MM.1S (cell line): Measurements from ENCODE around the gene GPRIN3.

Source experiments
- DNase-seq: peaks from one replicate; pipeline ENCODE4 v3.0.0-alpha.2; 2015
- H2AFZ ChIP-seq: fragments of 300-600 bp; sonication (generic); 2 replicates; pipeline ENCODE4 v1.6.0; 2016; ENCODE audit warnings: antibody characterized with exemption, low read length
- H3F3A ChIP-seq: fragments of 300-600 bp; sonication (generic); 2 replicates; pipeline ENCODE4 v1.6.1; 2016; ENCODE audit warnings: mild to moderate bottlenecking, antibody characterized with exemption, low read length, moderate library complexity, mixed read lengths; ENCODE audit not compliant: insufficient read depth
- H3K27ac ChIP-seq: fragments of 300-600 bp; sonication (generic); 2 replicates; pipeline ENCODE4 v1.5.1; 2016; ENCODE audit warnings: mild to moderate bottlenecking, low read length
- H3K27me3 ChIP-seq: fragments of 300-600 bp; sonication (generic); replicated peaks from 2 replicates; pipeline ENCODE4 v1.6.0; 2016; ENCODE audit warnings: low read length; ENCODE audit not compliant: insufficient read depth
- H3K36me3 ChIP-seq: fragments of 300-600 bp; sonication (generic); replicated peaks from 2 replicates; pipeline ENCODE4 v1.6.1; 2016; ENCODE audit warnings: mild to moderate bottlenecking, low read length, mixed read lengths; ENCODE audit not compliant: insufficient read depth
- H3K4me1 ChIP-seq: fragments of 300-600 bp; sonication (generic); 2 replicates; pipeline ENCODE4 v1.6.1; 2016; ENCODE audit warnings: low read length, mixed read lengths
- H3K4me2 ChIP-seq: fragments of 300-600 bp; sonication (generic); 2 replicates; pipeline ENCODE4 v1.6.0; 2016; ENCODE audit warnings: low read depth, low read length
- H3K4me3 ChIP-seq: fragments of 300-600 bp; sonication (generic); 2 replicates; pipeline ENCODE4 v1.5.1; 2016; ENCODE audit warnings: low read length, mixed read lengths
- H3K79me2 ChIP-seq: fragments of 300-600 bp; sonication (generic); 2 replicates; pipeline ENCODE4 v1.6.1; 2016; ENCODE audit warnings: mixed run types, low read length, mixed read lengths
- H3K9ac ChIP-seq: fragments of 300-600 bp; sonication (generic); 2 replicates; pipeline ENCODE4 v1.6.1; 2016; ENCODE audit warnings: low read length, mixed read lengths
- H3K9me2 ChIP-seq: fragments of 300-600 bp; sonication (generic); replicated peaks from 2 replicates; pipeline ENCODE4 v1.6.1; 2016; ENCODE audit warnings: mild to moderate bottlenecking, low read length, mixed read lengths; ENCODE audit not compliant: insufficient read depth
- H3K9me3 ChIP-seq: fragments of 300-600 bp; sonication (generic); replicated peaks from 2 replicates; pipeline ENCODE4 v1.6.1; 2016; ENCODE audit warnings: mild to moderate bottlenecking, low read length, mixed read lengths; ENCODE audit not compliant: insufficient read depth
- H4K20me1 ChIP-seq: fragments of 300-600 bp; sonication (generic); 2 replicates; pipeline ENCODE4 v1.6.1; 2016; ENCODE audit warnings: mild to moderate bottlenecking, low read length, moderate library complexity, mixed read lengths; ENCODE audit not compliant: insufficient read depth
- EZH2 ChIP-seq: fragments of 300-600 bp; sonication (generic); optimal IDR thresholded peaks from 2 replicates; pipeline ENCODE3; 2017; ENCODE audit warnings: low read depth, mild to moderate bottlenecking, antibody characterized with exemption, low read length, mixed read lengths
- EZH2phosphoT487 ChIP-seq: fragments of 300-600 bp; sonication (generic); IDR thresholded peaks from 2 replicates; pipeline ENCODE4 v1.6.1; 2018; ENCODE audit warnings: antibody characterized with exemption, low read length
- TF ChIP-seq, protein P1 (sequence below): fragments of 300-600 bp; sonication (generic); IDR thresholded peaks from 2 replicates; pipeline ENCODE4 v1.5.1; 2016; ENCODE audit warnings: antibody characterized with exemption, low read length, mixed read lengths

GPRIN3 gene

DNA sequence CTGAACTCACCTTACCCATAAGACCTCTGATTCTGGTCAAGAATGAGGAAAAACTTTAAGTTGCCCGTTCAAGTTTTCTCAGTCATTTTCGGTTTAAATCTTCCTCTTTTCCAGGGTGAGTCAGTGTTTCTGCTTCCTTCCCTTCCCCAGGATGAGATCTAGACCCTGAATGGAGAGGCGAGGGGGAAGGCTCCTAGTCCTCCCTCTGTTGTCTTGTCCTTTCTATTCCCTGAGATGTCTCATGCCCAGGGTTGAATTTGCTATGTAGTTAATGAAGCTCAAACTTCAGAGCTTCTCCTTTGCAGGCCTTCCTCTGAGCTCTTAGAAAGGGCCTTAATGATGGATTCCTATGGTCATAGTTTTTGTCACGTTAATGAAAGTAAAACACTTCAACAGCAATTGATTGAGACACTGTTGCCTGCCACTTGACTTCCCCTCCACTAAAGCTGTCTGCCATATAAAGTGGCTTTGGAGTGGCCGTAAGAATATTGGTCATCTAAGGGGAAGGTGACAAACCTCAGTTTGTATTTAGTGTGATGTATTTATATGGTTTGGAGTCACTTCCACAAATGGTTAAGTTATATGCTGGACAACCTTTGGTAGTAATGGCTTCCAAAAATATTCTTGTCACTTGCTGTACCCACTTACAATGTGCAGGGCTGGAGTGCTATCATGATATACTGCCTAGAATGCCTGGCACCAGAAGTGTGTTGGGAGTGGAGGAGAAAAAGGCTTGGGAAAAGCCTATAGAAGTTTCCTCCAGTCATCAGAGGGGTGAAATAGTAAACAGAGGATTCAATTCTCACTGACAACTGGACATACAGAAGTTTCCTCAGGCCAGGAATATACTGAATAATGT lies 24.3 kb upstream of the GPRIN3 start:
- TF ChIP-seq, protein P1, sequence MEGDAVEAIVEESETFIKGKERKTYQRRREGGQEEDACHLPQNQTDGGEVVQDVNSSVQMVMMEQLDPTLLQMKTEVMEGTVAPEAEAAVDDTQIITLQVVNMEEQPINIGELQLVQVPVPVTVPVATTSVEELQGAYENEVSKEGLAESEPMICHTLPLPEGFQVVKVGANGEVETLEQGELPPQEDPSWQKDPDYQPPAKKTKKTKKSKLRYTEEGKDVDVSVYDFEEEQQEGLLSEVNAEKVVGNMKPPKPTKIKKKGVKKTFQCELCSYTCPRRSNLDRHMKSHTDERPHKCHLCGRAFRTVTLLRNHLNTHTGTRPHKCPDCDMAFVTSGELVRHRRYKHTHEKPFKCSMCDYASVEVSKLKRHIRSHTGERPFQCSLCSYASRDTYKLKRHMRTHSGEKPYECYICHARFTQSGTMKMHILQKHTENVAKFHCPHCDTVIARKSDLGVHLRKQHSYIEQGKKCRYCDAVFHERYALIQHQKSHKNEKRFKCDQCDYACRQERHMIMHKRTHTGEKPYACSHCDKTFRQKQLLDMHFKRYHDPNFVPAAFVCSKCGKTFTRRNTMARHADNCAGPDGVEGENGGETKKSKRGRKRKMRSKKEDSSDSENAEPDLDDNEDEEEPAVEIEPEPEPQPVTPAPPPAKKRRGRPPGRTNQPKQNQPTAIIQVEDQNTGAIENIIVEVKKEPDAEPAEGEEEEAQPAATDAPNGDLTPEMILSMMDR, result no peak
- no peak for TF ChIP-seq EZH2phosphoT487
- no peak for TF ChIP-seq EZH2
- Histone ChIP-seq H3K9ac (peak overlapping the region; percentile 10; the same call in 1 of the 2 replicates), H3K4me2 (peak overlapping the region; percentile 58), H2AFZ (peak overlapping the region; percentile 47), H3K4me1 (peaks cover 33% of the 10 kb centered on the region), H3K27me3 (no peaks in the 10 kb centered on the region), H3F3A (peaks cover 3% of the 10 kb centered on the region; the same call in 1 of the 2 replicates), H3K4me3 (peak overlapping the region; percentile 12), H4K20me1 (no peaks in the 10 kb centered on the region), H3K9me3 (no peaks in the 10 kb centered on the region), H3K9me2 (no peaks in the 10 kb centered on the region), H3K79me2 (no peaks in the 10 kb centered on the region; the same call in 1 of the 2 replicates), H3K27ac (peak overlapping the region; percentile 18; the same call in 1 of the 2 replicates), H3K36me3 (no peaks in the 10 kb centered on the region)
- no peak for DNase-seq

DNA sequence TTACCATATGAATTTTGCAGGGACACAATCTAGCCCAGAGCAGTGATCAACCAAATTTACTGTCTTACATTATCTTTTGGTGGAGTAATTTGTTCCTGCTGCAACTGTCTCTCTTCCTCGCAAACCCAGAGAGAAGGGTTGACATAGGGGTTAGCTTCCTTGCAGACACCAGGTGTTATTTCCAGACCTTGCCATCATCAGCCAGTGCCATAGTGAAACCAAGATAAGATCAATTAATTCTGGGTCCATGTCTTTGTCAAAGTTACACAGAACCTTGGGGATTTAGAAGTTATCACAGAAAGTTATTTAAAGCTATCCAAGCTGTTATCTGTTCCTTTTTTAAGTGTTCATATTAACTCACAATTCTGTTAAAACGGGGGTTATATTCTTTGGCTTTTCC lies 23.6 kb upstream of the GPRIN3 start:
- DNase-seq, result peak; percentile 50
- Histone ChIP-seq H3K4me3 (peak overlapping the region; percentile 12), H3K4me2 (peak overlapping the region; percentile 58), H3K27ac (peak overlapping the region; percentile 18; the same call in 1 of the 2 replicates), H3K27me3 (no peaks in the 10 kb centered on the region), H3K36me3 (no peaks in the 10 kb centered on the region), H4K20me1 (no peaks in the 10 kb centered on the region), H3K9ac (peak overlapping the region; percentile 10; the same call in 1 of the 2 replicates), H3K9me3 (no peaks in the 10 kb centered on the region), H3F3A (peaks cover 3% of the 10 kb centered on the region; the same call in 1 of the 2 replicates), H3K9me2 (no peaks in the 10 kb centered on the region), H2AFZ (peak overlapping the region; percentile 47), H3K79me2 (no peaks in the 10 kb centered on the region; the same call in 1 of the 2 replicates), H3K4me1 (peaks cover 33% of the 10 kb centered on the region)
- TF ChIP-seq EZH2 (no peak), EZH2phosphoT487 (no peak)
- TF ChIP-seq, protein P1, result no peak

DNA sequence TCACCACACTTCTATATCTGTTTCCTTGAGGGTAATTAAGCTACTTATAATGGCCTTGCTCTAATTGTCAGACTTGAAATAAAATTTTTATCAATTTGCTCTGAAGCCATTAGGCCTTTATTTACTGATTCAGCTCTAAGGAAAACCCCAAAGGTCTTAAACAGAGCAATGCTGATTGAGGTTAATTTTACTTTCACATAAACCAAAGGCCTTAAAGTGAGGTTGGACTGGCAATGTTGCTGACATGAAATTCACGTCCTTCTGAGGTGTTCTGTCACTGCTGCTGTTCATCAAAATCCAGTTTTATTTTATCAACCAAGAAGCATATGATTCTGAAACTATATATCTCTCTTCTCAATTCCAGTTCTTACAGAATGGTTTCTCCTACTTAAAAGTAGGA lies 21.7 kb upstream of the GPRIN3 start:
- peak; percentile 75 for DNase-seq
- H3K9me3 ChIP-seq, result no peaks in the 10 kb centered on the region
- no peaks in the 10 kb centered on the region for H4K20me1 ChIP-seq
- no peaks in the 10 kb centered on the region; the same call in 1 of the 2 replicates for H3K79me2 ChIP-seq
- H3K4me2 ChIP-seq, result peak overlapping the region; percentile 6; the same call in 1 of the 2 replicates
- no peak overlapping the region for H2AFZ ChIP-seq
- peaks cover 3% of the 10 kb centered on the region; the same call in 1 of the 2 replicates for H3F3A ChIP-seq
- H3K9me2 ChIP-seq, result no peaks in the 10 kb centered on the region
- H3K27me3 ChIP-seq, result no peaks in the 10 kb centered on the region
- H3K4me1 ChIP-seq, result peaks cover 46% of the 10 kb centered on the region
- no peak overlapping the region for H3K9ac ChIP-seq
- TF ChIP-seq, protein P1, result no peak
- TF ChIP-seq EZH2phosphoT487, result no peak
- TF ChIP-seq EZH2, result no peak
- H3K4me3 ChIP-seq, result no peak overlapping the region
- H3K27ac ChIP-seq, result peak overlapping the region; percentile 17; the same call in 1 of the 2 replicates
- no peaks in the 10 kb centered on the region for H3K36me3 ChIP-seq
